Skin epidermis (tissue), 12 donors: ENCODE data around the gene VPS13C.

Source experiments
- H3K27ac ChIP-seq, 21 experiments: fragments of 200-600 bp; sonication (generic) in 11 of 21; one replicate each; pipeline ENCODE4 v1.5.0; 2020; ENCODE audit warnings: mild to moderate bottlenecking in 3 of 21, inconsistent platforms in 2 of 21, moderate library complexity in 2 of 21
- H3K4me3 ChIP-seq, 7 experiments: fragments of 200-600 bp; sonication (generic) in 2 of 7; one replicate each; pipeline ENCODE4 v1.5.0; 2020; ENCODE audit warnings: inconsistent platforms in 2 of 7, mild to moderate bottlenecking in 2 of 7, moderate library complexity in 1 of 7

The VPS13C gene

GRCh38 chr15:61830536-61831330 is 229.5 kb downstream of the VPS13C start:
- H3K27ac ChIP-seq = no peak overlapping the region
- no peak overlapping the region for H3K4me3 ChIP-seq

- Histone ChIP-seq H3K4me3 (no peak overlapping the region), H3K27ac (no peak overlapping the region)
Measured at GRCh38 chr15:61829514-61829889, 230.7 kb downstream of the VPS13C start.

GRCh38 chr15:61828860-61829513 is 231.3 kb downstream of the VPS13C start:
- Histone ChIP-seq H3K4me3 (no peak overlapping the region), H3K27ac (no peak overlapping the region)

GRCh38 chr15:61828008-61828407 is 232.2 kb downstream of the VPS13C start:
- Histone ChIP-seq H3K4me3 (no peak overlapping the region), H3K27ac (no peak overlapping the region)

GRCh38 chr15:61827131-61827530 is 233.1 kb downstream of the VPS13C start:
- Histone ChIP-seq H3K27ac (no peak overlapping the region), H3K4me3 (no peak overlapping the region)

- H3K4me3 ChIP-seq = no peak overlapping the region
Measured at GRCh38 chr15:61824291-61824690, 236.0 kb downstream of the VPS13C start.

GRCh38 chr15:61822511-61822910 is 237.7 kb downstream of the VPS13C start:
- Histone ChIP-seq H3K27ac (no peak overlapping the region), H3K4me3 (no peak overlapping the region)

More at GRCh38 chr15:61824291-61824690, 236.0 kb downstream of the VPS13C start:
- H3K27ac ChIP-seq = no peak overlapping the region

- Histone ChIP-seq H3K4me3 (no peak overlapping the region), H3K27ac (no peak overlapping the region)
Measured at GRCh38 chr15:61820951-61821350, 239.3 kb downstream of the VPS13C start.

GRCh38 chr15:61820212-61820611 is 240.0 kb downstream of the VPS13C start:
- Histone ChIP-seq H3K4me3 (no peak overlapping the region), H3K27ac (no peak overlapping the region)

- no peak overlapping the region for H3K27ac ChIP-seq
- H3K4me3 ChIP-seq = no peak overlapping the region
Measured at GRCh38 chr15:61819386-61819785, 240.9 kb downstream of the VPS13C start.

GRCh38 chr15:61818801-61819200 is 241.4 kb downstream of the VPS13C start:
- Histone ChIP-seq H3K4me3 (no peak overlapping the region), H3K27ac (no peak overlapping the region)

- Histone ChIP-seq H3K4me3 (no peak overlapping the region), H3K27ac (no peak overlapping the region)
Measured at GRCh38 chr15:61816856-61817255, 243.4 kb downstream of the VPS13C start.

- Histone ChIP-seq H3K27ac (no peak overlapping the region), H3K4me3 (no peak overlapping the region)
Measured at GRCh38 chr15:61815356-61816083, 244.7 kb downstream of the VPS13C start.

- no peak overlapping the region for H3K4me3 ChIP-seq
- no peak overlapping the region for H3K27ac ChIP-seq
Measured at GRCh38 chr15:61812476-61812875, 247.8 kb downstream of the VPS13C start.

GRCh38 chr15:61811952-61812351 is 248.3 kb downstream of the VPS13C start:
- Histone ChIP-seq H3K27ac (no peak overlapping the region), H3K4me3 (no peak overlapping the region)

GRCh38 chr15:61809216-61809615 is 251.0 kb downstream of the VPS13C start:
- no peak overlapping the region for H3K27ac ChIP-seq
- H3K4me3 ChIP-seq = no peak overlapping the region

- H3K27ac ChIP-seq = no peak overlapping the region
Measured at GRCh38 chr15:61807281-61807929, 252.8 kb downstream of the VPS13C start.

More at GRCh38 chr15:61807281-61807929, 252.8 kb downstream of the VPS13C start:
- no peak overlapping the region for H3K4me3 ChIP-seq
